Activated CD8-positive, alpha-beta memory T cell treated with anti-CD3 and anti-CD28 coated beads, Interleukin-2, amount 50 U/mL, for 4 hours (primary cell): Measurements from ENCODE around the gene WDR4.
"Not testable (repeated sequence)": the region's sequence is repeated elsewhere in the genome, so short reads cannot be mapped to it uniquely, and the experiment has no call there.

ENCODE experiments used
- DNase-seq: peaks from one replicate; pipeline ENCODE4 v3.0.0-alpha.2; 2020

Gene WDR4

DNA sequence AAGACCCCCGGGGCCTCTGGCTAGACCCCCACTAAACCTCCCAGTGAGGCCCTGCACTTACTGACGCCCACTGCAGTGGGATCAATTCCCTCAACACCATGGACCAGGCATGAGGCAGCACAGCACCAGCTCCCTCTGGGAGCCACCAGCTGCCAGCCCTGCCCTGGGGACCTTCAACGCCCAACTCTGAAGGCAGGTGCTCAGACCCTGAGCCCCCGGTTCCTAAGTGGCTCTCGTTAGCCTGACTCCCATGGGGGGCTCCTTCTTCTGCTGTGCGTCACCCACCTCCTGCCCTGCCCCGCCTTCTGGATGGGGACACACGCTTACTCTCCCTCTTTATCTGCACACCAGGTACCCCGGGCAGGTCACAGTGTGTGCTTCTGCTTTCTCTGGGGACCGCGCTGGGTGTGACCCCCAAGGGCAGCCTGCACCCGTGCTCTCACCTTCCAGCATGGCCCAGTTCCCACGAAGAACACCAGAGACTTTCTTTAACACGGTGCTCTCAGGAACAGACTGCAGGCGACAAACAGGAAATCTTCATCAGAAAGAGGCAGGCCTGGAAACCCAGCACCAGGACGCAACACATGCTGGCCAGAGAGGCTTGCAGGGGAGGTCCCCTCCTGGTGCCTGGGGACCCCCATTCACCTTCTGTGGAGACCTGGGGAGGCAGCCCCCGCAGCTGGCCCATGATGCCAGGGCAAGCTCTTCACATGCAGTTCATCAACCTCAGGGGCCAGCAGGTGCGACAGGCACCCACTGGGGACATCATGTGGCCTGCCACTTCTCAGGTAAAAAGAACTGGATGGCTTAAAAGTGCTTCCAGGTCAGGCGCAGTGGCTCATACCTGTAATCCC is 27.3 kb downstream of the WDR4 start:
- DNase-seq = no peak

DNA sequence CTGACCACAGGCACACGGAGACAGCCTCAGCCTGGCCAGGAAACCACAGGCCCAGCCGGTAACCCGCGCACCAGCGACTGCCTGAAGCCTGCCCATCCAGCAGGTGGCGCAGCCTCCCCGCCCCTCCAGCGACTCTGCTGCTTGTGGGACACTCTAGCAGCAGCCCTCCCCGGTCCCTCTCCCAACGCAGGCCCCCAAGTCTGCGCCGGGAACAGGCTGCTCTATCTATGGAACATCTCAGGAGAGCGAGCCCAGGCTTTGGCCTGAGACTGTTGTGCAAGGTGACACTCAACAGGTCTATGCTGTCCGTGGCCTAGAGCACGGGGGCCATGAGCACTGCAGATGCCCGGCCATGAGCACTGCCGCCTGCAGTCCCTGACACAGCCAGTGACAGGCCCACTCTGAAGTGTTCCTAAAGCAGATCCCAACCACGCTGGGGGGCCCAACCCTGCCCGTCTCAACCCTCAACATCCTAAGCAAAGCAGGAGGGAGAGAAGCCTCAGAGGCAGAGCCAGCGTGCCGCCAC is 28.4 kb downstream of the WDR4 start:
- no peak for DNase-seq

DNA sequence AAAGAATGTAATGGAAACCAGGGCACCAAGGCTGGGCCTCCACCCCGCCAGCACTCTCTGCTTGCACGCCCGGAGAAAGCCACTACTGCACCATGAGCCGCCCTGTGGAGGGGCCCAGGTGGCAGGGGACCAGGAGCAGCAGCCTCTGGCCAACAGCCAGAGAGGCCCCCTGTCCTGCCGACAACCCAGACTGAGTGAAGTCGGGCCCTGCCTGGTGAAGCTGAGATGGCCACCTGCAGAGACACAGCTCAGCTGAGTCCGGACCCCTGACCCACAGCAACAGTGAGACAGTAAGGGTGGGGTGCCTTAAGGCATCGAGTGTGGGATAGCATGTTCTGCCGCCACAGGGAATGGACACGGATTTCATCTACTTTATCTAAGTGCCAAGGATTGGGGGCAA is 28.9 kb downstream of the WDR4 start:
- DNase-seq = no peak

DNA sequence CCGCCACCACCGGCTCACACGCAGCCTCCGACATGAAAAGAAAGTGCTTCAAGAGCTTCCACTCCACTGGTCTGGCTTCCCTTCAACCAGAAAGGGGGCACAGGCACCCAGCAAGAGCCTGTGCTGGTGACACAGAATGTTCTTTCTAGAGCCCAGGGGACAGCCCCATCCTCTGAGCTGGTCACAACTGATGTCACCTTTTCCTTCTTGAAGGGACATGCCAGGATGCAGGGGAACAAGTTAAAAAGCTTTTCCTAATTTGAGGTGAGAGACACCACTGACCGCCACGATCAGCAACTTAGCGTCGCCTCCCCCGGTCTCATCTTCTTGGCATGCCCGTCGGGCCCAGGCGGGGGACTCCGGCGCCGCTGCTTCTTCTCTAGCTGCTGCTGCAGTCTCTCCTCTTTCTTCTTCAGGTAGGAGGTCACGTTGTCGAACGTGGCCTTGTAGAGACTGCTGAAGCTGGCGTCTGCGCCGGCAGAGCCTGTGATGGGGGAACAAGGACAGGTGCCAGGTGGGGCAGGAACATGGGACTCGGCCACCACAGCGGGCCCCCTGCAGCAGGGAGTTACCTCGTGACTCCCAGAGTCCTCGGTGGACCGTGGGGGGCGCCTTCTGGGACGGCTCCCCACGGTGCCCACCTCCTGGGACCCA is 29.5 kb downstream of the WDR4 start:
- no peak for DNase-seq

DNA sequence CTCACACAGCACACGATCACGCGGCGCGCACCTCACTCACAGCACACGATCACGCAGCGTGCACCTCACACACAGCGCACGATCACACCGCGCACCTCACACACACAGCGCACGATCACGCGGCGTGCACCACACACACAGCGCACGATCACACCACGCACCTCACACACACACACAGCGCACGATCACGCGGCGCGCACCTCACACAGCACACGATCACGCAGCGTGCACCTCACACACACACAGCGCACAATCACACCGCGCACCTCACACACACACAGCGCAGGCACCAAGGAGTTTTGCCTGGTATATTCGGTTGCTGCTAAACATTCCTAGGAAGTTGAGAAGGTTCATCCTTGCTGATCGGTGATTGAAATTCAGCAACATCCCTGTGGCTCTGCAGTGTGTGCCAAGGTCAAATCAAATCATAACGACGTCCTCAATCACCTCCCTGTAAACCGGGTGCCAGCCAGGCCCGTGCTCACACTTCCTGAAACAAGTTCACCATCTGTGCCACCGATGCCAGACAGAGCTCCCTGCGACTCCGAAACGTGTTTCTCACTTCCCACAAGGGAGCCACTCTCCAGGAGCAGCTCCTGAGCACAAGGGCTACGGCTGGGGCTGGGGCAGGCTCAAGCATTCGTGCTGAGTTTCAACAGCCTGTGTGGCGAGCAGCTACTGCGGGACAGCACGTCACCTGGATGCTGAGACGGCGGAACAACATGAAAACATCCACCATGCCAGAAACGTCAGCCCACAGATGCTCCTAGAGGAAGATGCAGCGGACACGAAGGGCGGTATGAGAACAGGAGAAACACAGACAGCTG is 30.2 kb downstream of the WDR4 start:
- no peak for DNase-seq

DNA sequence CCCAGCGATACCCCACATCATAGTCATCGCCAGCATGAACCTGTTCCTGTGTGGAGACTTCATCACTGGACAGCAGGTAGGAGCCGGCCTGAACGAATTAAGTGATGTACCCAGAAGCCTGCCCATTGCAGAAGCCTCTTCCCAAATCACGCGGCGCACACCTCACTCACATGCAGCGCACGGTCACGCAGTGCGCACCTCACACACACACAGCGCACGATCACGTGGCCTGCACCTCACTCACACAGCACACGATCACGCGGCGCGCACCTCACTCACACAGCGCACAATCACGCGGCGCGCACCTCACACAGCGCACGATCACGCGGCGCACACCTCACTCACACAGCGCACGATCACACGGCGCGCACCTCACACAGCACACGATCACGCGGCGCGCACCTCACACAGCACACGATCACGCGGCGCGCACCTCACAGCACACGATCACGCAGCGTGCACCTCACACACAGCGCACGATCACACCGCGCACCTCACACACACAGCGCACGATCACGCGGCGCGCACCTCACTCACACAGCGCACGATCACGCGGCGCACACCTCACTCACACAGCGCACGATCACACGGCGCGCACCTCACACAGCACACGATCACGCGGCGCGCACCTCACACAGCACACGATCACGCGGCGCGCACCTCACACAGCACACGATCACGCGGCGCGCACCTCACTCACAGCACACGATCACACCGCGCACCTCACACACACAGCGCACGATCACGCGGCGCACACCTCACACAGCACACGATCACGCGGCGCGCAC is 31.0 kb downstream of the WDR4 start:
- not testable (repeated sequence) for DNase-seq

DNA sequence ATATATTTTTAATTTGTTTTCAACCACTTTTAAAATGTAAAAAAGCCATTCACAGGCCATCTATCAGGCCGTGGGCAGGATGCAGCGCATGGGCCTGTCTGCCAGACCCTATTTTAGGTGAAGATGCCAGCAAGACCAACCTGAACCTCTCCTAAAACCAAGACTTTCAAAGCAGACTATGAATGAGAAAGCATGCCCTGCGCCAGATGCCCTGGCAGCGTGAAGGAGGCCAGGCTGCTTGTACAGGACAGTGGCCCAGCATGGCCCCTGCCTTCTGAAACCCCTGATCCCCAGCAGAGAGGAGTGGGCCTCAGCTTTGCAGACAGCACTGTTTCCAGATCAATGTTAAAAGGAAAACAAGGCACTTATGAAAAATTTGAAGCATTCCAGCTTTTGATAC is 31.6 kb downstream of the WDR4 start:
- DNase-seq = peak; percentile 2

DNA sequence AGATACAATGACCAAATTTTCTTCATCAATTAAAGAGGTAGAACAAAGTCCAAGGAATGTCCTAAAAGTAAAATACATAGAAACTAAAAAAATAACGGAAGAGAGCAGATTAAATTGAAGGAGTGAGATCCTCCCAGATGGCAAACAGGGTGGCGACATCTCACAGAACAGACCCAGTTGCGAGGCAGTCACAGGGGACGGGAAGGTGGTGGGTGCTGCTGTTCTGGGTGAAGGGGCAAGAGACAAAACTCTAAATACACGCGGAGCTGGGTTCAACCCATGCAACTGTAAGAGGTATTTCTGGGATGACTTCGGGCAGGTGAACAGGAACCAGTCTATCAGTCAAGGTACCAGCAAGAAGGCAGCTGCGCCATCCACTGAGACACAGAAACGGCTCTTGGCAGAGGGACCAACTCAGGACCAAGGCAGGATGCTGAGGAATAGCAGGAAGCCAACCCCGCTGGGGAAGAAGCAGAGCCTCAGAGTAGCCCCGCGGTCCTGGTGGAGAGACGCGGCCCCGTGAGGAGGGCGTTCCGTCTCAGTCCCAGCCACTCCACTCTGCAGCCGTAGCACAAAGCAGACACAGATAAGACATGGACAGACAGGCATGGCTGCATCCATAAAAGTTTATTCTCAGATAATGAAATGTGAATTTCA is 32.2 kb downstream of the WDR4 start:
- peak; percentile 11 for DNase-seq

DNA sequence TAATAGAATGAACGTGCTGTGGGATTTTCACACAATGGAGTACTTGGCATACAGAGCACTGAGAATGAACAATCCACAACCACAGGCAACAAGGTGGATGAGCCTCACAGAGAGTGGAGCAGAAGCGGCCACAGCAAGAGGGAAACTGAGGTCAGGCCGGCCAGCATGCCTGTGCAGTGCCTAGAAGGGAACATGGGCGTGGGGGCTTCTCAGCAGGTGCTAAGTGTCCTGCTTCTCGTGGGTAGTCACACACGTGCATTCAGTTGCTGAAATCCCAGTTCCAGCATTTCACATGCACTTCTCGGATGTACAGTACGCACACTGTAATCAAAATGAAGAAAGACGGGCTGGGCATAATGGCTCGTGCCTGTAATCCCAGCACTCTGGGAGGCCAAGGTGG is 33.1 kb downstream of the WDR4 start:
- peak; percentile 7 for DNase-seq

DNA sequence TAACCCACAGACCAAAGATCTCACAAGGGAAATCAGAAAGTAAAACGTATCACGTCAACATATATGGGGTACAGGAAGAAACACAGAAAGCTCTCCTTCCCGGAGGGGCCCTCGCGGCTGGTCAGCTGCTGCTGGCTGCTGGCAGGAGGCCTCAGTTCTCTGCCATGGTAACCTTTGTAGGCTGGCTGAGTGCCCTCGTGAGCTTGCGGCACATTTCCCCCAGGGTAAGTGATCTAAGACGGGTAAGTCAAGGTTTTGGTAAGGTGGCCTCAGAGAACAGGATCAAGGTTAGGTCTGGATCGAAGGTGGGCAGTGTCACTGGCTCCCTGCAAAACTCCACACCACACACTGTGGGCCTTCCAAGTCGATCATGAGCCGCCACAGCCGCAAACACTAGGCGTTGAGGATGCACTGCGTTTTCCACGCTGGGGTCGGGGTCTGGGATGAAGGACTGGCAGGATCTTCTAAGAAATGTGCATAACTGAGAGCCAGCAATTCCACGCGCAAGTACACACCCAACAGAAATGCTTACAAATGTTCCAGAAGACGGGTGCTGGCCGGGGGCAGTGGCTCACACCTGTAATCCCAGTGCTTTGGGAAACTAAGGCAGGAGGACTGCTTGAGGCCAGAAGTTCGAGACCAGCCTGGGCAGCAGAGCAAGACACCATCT is 33.9 kb downstream of the WDR4 start:
- DNase-seq = peak; percentile 8

DNA sequence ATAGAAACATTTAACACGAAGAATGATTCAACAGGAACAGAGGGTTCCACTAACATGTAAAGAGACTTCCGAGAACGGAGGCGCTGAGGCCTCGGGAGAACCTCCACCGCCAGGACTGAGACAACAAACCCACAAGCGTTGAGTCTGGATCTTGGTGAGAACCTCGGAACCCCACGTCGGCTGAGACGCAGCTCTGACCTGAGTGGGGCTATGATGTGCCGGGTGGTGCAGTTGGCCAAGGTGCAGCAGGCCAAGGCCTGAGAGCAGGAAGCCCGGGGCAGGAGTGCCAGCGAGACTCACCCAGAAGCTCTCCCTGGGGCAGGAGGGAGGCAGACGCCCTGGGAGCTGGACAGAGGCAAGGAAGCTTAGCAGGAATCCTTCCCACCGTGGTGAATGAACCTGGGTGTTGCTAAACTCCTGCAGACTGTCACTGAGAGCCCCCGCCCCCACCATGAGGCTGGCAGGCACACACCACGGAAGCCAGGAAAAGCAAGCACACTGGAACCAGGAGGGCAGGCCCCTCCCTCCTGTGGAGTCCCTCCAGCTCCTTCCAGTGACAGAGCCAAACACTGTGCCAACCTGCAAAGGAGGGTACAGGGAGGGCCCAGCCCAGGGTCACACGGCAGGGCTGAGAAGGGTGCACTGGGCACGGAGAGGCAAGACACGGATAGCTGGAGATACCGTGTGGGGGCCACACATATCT is 34.8 kb downstream of the WDR4 start:
- DNase-seq = peak; percentile 11

DNA sequence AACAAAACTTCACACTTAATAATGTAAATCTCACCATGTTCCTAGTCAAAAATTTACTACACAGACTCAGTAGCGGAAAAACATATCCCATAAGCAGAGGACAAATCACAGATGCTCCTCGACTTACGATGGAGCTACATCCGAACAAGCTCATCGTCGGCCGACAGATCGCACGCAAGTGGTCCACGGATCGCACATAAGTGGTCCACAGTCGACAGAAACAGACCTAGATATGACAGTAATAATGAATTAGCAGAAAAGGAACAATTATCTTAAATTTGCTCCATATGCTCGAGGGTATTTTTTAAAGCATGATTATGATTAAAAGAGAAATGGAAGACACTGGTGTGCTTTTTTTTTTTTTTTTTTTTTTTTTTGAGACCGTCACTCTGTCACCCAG is 36.3 kb downstream of the WDR4 start:
- peak; percentile 6 for DNase-seq

DNA sequence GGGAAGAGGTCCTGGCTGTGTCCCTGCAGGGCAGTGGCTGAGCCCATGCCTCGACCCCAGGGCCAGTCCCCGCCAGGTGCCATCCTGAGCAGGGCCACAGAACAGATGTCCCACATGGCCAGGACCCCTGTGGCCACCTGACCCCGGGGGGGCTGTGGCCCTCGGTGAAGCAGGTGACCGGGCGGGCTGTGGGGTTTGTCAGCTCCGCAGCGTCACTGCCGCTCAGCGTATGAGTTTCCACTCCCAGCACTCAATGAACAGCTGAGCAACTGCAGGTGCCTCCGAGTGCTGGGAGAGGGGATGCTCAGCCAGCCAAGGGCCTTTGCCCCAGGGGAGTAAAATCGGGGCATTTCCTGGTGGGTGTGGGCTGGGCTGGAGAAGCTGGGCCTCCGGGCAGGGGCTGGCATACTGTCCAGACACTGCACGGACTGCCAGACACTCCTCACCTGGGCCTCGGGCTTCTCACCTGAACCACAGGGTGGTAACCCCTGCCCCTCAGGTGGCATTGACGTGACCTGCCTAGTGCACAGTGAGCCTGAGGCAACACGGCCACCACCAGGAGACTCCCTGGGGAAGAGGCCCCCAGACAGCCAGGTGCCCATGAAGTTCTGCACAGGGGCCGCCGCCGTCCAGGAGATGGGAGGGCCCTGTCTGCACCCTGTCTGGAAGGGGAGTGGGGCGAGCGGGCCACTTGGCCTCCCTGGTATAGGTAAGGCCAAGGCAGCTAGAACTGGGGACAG is 37.3 kb downstream of the WDR4 start:
- peak; percentile 13 for DNase-seq

DNA sequence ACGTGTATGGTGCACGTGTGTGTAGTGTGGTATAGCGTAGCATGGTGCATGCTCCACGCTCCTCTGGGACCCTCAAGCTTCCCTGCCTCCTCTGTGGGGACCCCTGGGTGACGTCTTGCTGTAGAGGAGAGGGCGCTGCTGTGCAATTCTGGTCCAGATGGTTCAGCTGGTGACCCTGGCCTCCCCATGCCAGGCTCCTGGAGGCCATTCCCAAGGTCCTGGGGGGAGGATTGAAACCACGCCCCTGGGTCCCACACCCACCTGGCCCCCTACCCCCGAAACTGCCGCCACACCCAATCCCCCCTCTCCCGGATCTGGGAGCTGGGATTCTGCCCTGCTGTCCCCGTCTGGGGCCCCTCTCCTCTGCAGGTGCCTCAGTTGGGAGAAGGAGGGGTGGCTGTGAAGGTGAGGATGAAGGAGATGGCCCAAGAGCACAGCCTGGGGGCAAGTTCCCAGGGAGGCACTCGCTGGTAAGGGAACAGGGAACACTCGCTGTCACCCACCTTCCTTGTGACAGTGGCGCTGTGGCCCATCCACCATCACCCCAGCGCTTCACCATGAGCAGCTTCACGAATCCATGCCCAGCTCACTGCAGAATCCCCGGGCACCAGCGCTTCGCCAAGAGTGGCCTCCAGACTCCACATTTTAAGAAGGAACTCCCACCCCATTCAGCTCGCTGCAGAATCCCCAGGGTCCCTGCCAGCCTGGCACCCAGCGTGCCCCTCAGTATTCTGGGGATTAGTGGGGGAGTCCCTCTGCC is 38.0 kb downstream of the WDR4 start:
- DNase-seq = no peak

DNA sequence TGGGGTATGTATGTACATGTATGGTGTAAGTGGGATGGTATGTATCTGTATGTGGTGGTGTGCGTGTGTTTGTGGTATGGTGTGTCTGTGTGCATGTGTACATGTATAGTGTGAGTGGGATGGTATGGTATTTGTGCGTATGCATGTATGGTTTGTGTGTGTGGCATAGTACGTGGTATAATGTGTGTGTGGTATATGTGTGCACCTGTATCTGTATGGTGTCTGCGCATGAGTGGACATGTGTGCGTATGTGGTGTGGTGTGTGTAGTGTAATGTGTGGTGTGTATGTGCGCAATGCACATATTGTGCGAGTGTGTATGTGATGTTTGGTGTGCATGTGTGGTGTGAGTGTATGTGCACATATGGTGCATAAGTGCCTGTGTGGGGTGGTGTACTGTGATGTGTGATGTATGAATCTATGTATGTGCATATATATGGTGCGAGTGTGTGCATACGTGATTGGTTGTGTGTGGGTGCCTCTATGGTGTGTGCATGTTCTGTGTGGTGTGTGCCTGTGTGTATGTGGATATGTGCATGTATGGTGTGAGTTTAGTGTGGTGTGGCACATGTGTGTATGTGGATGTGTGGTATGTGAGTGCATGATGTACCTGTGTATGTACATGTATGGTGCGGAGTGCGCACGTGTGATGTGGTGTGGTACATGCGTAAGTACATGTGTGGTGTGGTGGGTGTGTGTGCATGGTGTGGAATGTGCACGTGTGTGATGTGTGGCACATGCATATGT is 38.8 kb downstream of the WDR4 start:
- DNase-seq = no peak

DNA sequence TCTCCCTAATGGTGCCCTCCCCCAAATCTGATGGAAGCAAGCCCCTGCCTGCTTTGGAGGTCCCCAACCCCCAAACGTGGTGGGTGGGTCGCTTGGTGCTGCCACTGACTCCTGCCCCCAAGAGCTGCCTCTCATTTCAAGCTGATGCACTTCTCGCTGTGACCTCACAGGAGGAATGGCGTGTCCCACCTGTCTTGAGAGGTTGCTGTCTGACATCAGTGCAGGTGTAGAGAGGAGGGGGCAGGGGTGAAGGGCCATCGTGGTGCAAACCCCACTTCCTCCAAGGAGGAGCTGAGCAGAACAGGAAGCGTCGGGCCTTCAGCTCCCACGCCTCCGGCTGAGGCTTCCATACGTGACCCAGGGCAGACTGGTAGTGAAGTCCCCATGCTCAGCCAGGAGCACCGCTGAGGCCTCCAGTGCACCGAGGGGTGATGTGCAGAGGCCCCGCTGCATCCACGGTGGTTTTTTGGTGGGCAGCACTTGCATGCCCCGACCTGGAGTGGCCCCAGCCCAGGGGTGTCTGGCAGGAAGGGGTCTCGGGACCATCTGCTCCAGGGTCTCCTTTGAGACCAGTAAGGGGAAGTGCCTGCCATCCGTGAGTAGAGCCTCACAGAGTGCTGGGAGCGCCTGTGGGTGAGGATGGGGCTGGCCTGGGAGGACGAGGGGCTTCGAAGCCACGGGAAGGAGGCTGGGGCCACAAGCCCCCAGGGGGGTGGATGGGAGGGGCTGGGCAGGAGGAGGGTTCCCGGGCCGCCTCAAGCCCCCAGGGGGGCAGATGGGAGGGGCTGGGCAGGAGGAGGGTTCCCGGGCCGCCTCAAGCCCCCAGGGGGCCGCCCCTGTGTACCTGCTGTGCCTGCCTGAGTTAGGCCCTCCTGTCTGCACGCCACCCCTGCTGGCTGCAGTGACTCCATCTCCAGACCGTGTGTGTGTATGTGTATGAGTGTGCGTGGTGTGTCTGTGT is 39.8 kb downstream of the WDR4 start:
- DNase-seq = no peak

DNA sequence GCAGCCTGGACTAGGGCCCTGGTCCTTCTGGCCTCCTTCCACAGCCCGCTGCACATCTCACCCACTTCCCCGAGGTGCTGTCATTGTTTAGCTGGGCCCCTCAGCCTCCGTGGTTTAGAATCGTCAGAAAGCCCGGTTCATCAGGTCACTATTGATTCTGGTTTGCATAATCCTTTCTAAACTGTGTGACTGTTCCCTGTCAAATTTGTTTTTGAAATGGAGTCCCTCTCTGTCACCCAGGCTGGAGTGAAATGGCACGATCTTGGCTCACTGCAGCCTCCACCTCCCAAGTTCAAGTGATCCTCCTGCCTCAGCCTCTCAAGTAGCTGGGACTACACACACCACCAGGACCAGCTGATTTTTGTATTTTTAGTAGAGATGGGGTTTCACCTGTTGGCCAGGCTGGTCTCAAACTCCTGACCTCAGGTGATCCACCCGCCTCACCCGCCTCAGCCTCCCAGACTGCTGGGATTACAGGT is 41.1 kb downstream of the WDR4 start:
- not testable (repeated sequence) for DNase-seq
